HAP-1 (cell line): ENCODE measurements around the gene MEGF8.
"Not testable (repeated sequence)": the region's sequence is repeated elsewhere in the genome, so short reads cannot be mapped to it uniquely, and the experiment has no call there.

ENCODE experiments used
- DNase-seq, 2 experiments: peaks; one replicate each; pipeline ENCODE4 v3.0.0-alpha.2; 2016 to 2020; ENCODE audit warnings: low spot score in 2 of 2
- H3K27me3 ChIP-seq: fragments of 250-450 bp; sonication (Bioruptor Pico); 2 replicates; pipeline ENCODE4 v1.5.1; 2020; ENCODE audit warnings: low read depth, mild to moderate bottlenecking, moderate library complexity
- H3K36me3 ChIP-seq: fragments of 250-450 bp; sonication (Bioruptor Pico); replicated peaks from 2 replicates; pipeline ENCODE4 v1.5.1; 2020; ENCODE audit warnings: mild to moderate bottlenecking
- H3K4me1 ChIP-seq: fragments of 250-450 bp; sonication (Bioruptor Pico); 2 replicates; pipeline ENCODE4 v1.5.1; 2020; ENCODE audit warnings: mild to moderate bottlenecking
- H3K4me3 ChIP-seq: fragments of 250-450 bp; sonication (Bioruptor Pico); 2 replicates; pipeline ENCODE4 v1.5.1; 2020; ENCODE audit warnings: mild to moderate bottlenecking, moderate library complexity
- H3K9me3 ChIP-seq: fragments of 250-450 bp; sonication (Bioruptor Pico); 2 replicates; pipeline ENCODE4 v1.5.1; 2020; ENCODE audit warnings: mild to moderate bottlenecking, moderate library complexity
- in situ Hi-C: fragments of 300-500 bp; cut with MboI; formaldehyde crosslinking; loops from 3 replicates; pipeline ENCODE4 v1.14.3; 2020; ENCODE audit warnings: low sequenced_read_pairs, inconsistent platforms, mixed read lengths

Gene MEGF8

DNA sequence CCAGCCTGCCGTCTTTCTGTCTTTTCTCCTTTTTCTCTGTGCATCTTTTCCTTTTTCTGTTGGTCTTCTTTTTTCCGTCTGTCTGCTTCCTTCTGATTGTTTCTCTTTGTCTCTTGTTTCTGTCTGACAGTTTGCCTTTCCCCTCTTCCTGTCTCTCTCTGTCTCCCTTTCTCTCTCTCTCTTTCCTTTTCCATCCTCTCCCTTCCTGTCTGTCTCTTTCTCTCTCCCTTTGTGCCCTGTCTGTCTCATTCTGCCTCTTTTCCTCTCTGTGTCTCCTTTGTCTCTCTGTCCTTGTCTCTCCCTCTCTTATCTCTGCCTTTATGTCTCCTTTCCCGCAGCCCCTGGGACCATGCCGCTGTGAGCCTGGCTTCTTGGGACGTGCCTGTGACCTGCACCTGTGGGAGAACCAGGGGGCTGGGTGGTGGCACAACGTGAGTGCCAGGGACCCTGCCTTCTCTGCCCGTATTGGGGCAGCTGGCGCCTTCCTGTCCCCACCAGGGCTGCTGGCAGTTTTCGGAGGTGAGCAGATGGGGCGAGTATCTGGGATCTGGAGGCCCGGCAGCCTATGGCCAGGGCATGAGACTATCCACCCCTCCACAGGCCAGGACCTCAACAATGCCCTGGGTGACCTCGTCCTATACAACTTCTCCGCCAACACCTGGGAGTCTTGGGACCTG, 9.4 kb downstream of the MEGF8 start:
- in situ Hi-C loops, result no loop called here
- Histone ChIP-seq H3K36me3 (peaks cover 11% of the 10 kb centered on the region), H3K27me3 (no peaks in the 10 kb centered on the region)

DNA sequence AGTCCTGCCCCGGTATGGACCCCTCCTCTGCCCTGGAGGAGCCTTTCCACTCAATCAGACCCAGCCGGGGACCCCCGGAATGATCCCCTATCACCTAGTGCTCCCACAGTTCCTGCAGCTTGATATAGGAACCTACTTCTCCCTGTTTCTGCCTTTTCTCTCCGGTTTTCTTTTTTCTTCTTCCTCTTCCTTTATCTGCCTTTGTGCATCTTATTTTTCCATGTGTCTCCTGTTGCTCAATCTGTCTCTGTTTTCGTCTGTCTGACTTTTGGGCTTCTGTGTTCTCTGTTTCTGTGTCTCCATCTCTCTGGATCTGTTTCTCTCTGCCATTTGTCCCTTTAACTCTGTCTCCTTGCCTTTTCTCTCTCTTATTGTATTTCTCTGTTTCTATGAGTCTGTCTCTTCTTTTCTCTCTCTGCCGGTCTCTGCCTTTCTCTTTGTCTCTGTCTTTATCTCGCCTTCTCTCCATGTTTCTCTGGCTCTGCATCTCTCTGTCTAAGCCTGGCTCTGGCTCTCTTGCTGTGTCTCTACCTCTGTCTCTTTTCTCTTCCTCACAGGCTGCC, 10.0 kb downstream of the MEGF8 start:
- H3K36me3 ChIP-seq, result peaks cover 11% of the 10 kb centered on the region
- no peak for DNase-seq
- H3K4me1 ChIP-seq, result peaks cover 13% of the 10 kb centered on the region
- no peaks in the 10 kb centered on the region for H3K27me3 ChIP-seq
- in situ Hi-C loops, result no loop called here
- H3K4me3 ChIP-seq, result no peak overlapping the region
- no peaks in the 10 kb centered on the region for H3K9me3 ChIP-seq

More for the DNA sequence above, 9.4 kb downstream of the MEGF8 start:
- DNase-seq, result no peak
- H3K4me3 ChIP-seq, result no peak overlapping the region
- peaks cover 11% of the 10 kb centered on the region for H3K4me1 ChIP-seq
- H3K9me3 ChIP-seq, result no peaks in the 10 kb centered on the region

DNA sequence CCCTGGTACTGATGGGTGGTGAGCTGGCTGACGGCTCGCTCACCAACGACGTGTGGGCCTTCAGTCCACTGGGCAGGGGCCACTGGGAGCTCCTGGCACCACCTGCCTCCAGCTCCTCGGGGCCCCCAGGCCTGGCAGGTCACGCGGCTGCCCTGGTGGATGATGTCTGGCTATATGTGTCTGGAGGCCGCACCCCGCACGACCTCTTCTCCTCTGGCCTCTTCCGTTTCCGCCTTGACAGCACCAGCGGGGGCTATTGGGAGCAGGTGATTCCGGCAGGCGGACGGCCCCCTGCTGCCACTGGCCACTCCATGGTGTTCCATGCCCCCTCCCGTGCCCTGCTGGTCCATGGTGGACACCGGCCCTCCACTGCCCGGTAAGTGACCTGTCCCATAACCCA, 10.5 kb downstream of the MEGF8 start:
- Histone ChIP-seq H3K36me3 (peaks cover 11% of the 10 kb centered on the region), H3K4me3 (no peak overlapping the region), H3K4me1 (peaks cover 13% of the 10 kb centered on the region), H3K27me3 (no peaks in the 10 kb centered on the region), H3K9me3 (no peaks in the 10 kb centered on the region)
- in situ Hi-C loops, result no loop called here
- DNase-seq, result no peak

DNA sequence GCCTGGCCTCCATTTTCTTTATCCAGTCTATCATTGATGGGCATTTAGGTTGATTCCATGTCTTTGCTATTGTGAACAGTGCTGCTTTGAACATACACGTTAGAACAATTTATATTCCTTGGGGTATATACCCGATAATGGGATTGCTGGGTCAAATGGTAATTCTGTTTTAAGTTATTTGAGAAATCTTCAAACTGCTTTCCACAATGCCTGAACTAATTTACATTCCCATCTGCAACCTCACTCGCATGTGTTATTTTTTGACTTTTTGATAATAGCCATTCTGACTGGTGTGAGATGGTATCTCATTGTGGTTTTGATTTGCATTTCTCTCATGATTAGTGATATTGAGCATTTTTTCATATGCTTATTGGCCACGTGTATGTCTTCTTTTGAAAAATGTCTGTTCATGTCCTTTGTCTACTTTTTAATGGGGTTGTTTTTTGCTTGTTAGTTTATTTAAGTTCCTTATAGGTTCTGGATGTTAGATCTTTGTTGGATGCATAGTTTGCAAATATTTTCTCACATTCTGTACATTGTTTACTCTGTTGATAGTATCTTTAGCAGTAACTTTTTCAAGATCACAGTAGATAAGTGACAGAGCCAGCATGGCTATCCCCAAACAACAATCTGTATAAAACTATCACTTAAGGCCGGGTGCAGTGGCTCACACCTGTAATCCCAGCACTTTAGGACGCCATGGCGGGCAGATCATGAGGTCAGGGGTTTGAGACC, 13.9 kb downstream of the MEGF8 start:
- peak; percentile 29 to 65 for DNase-seq
- H3K27me3 ChIP-seq, in situ Hi-C loops, H3K9me3 ChIP-seq, H3K4me3 ChIP-seq: not testable (repeated sequence)
- Histone ChIP-seq H3K4me1 (peaks cover 13% of the 10 kb centered on the region), H3K36me3 (peaks cover 14% of the 10 kb centered on the region)

DNA sequence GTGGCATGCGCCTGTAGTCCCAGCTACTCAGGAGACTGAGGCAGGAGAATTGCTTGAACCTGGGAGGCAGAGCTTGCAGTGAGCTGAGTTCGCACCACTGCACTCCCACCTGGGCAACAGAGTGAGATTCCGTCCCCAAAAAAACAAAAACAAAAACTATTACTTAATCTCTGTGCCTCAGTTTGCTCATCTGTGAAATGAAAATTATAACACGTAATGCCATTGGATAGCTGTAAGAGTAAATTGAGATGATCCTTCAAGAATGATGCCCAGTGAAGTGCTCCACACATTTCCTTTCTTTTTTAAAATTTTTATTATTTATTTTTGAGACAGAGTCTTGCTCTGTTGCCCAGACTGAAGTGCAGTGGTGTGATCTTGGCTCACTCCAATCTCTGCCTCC, 14.5 kb downstream of the MEGF8 start:
- H3K27me3 ChIP-seq, H3K9me3 ChIP-seq, DNase-seq, H3K4me3 ChIP-seq, in situ Hi-C loops: not testable (repeated sequence)
- H3K4me1 ChIP-seq, result peaks cover 13% of the 10 kb centered on the region
- H3K36me3 ChIP-seq, result peaks cover 17% of the 10 kb centered on the region

DNA sequence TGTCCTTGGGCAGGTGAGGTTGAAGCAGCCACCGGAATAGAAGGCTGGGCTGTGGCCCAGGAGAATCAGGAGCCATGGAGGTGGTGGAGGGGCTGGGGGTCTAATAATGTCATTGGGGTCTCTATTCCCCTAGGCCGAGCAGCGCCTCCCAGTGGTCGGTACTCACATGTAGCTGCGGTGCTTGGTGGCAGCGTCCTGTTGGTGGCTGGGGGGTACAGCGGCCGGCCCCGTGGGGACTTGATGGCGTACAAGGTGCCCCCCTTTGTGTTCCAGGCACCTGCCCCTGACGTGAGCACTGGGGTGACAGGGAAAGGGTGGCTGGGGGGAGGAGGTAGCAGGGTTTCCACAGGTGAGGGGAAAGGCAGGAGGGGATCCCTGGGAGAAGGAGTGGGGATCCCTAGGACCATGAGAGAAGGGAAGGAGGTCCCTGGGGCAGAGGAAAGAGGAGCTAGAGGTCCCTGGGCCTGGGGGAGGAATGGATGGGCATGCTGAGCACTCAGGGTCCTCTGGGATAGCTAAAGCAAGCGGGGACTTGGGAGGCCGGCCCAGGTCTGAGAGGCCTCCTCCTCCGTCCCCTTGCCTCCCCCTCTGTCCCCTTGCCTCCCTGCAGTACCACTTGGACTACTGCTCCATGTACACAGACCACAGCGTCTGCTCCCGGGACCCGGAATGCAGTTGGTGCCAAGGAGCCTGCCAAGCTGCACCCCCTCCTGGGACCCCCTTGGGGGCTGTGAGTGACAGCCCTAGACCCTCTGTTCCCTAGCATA, 18.1 kb downstream of the MEGF8 start:
- H3K4me3 ChIP-seq, result no peak overlapping the region
- peaks cover 14% of the 10 kb centered on the region for H3K36me3 ChIP-seq
- no peaks in the 10 kb centered on the region for H3K27me3 ChIP-seq
- DNase-seq, result peak in 1 of 2 experiments; percentile 43
- in situ Hi-C loops, result no loop called here
- H3K4me1 ChIP-seq, result peaks cover 13% of the 10 kb centered on the region
- H3K9me3 ChIP-seq, result no peaks in the 10 kb centered on the region

DNA sequence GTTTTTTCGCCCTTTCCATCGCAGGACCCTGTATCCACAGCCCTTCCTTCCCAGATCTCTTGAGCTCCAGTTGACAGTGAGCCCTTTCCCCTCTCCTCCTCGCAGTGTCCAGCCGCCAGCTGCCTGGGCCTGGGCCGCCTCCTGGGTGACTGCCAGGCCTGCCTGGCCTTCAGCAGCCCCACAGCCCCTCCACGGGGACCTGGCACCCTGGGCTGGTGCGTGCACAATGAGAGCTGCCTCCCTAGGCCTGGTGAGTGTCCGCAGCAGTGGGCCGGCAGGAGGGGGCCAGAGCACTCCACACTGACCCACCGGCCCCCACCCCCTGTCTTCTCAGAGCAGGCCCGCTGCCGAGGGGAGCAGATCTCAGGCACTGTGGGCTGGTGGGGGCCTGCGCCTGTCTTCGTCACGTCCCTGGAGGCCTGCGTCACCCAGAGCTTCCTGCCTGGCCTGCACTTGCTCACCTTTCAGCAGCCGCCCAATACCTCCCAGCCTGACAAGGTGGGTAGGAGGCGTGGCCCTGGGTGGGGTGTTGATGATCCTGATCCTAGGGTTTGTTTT, 19.0 kb downstream of the MEGF8 start:
- DNase-seq, result no peak
- peaks cover 7% of the 10 kb centered on the region; the same call in 1 of the 2 replicates for H3K4me1 ChIP-seq
- H3K9me3 ChIP-seq, result no peaks in the 10 kb centered on the region
- H3K4me3 ChIP-seq, result no peak overlapping the region
- in situ Hi-C loops, result no loop called here
- peaks cover 14% of the 10 kb centered on the region for H3K36me3 ChIP-seq
- H3K27me3 ChIP-seq, result no peaks in the 10 kb centered on the region

DNA sequence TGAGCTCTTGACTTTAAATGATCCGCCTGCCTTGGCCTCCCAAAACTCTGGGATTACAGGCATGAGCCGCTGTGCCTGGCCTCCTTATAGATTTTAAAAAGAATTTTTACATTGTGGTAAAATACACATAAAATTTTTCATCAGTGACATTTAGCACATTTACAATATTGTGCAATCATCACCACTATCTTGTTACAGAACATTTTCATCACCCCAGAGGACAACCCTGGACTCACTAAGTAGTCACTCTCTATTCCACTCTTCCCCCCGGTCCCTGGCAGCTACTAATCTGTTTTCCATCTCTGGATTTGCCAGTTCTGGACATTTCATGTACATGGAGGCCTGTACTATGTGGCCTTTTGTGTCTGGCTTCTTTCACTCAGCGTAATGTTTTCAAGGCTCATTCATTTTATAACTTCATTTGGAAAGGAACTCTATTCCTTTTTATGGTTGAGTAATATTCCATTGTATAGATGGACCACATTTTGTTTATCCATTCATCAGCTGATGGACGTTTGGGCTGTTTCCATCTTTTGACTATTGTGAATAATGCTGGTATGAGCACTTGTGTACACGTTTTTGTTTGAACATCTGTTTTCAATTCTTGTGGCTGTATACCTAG, 19.9 kb downstream of the MEGF8 start:
- no peaks in the 10 kb centered on the region for H3K4me1 ChIP-seq
- no peak overlapping the region for H3K4me3 ChIP-seq
- peaks cover 14% of the 10 kb centered on the region for H3K36me3 ChIP-seq
- no peaks in the 10 kb centered on the region for H3K9me3 ChIP-seq
- no peaks in the 10 kb centered on the region for H3K27me3 ChIP-seq
- no peak for DNase-seq
- in situ Hi-C loops, result no loop called here

DNA sequence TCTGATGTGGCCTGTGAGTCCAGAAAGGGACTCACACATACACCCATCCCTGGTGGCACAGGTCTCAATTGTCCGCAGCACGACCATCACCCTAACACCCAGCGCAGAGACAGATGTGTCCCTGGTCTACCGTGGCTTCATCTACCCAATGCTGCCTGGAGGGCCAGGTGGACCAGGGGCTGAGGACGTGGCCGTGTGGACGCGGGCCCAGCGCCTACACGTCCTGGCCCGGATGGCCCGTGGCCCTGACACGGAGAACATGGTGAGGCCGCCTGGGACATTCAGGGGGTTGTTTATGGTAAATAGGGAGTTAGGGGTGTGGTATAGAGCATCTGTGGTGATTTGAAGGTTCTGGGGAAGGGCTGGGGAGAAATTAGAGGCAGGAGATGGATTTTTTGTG, 22.8 kb downstream of the MEGF8 start:
- in situ Hi-C loops, result no loop called here
- no peaks in the 10 kb centered on the region for H3K9me3 ChIP-seq
- no peaks in the 10 kb centered on the region for H3K4me1 ChIP-seq
- H3K27me3 ChIP-seq, result no peaks in the 10 kb centered on the region
- no peak for DNase-seq
- H3K4me3 ChIP-seq, result no peak overlapping the region
- H3K36me3 ChIP-seq, result peaks cover 9% of the 10 kb centered on the region

DNA sequence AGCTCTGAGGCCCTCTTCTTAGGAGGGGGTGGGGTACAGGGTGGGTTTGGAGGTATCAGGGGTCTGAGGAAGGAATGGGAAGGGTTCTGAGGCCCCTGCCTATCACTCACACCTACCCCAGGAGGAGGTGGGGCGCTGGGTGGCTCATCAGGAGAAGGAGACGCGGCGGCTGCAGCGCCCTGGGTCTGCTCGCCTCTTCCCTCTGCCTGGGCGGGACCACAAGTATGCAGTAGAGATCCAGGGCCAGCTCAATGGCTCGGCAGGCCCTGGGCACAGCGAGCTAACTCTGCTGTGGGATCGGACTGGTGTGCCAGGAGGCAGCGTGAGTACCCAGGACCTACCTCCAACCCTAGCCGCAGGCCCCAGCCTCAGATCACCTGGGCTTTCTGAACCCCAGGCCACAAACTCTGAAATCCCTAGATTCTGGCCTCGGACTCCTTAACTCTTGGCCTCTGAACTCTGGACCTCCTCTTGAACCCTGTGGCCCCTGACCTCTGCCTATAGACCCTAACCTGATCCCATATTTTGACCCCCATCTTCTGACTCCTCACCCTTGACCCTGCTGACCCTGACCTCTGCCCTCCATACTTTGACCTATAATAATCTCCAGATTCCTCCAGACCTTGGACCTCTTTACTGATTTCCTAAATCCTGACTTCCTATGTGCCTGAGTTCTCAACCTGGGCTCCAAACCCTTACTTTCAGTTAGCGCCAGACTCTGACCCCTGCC, 24.1 kb downstream of the MEGF8 start:
- Histone ChIP-seq H3K9me3 (no peaks in the 10 kb centered on the region), H3K27me3 (no peaks in the 10 kb centered on the region), H3K4me3 (no peak overlapping the region), H3K36me3 (peaks cover 7% of the 10 kb centered on the region), H3K4me1 (no peaks in the 10 kb centered on the region)
- no peak for DNase-seq
- in situ Hi-C loops, result no loop called here

DNA sequence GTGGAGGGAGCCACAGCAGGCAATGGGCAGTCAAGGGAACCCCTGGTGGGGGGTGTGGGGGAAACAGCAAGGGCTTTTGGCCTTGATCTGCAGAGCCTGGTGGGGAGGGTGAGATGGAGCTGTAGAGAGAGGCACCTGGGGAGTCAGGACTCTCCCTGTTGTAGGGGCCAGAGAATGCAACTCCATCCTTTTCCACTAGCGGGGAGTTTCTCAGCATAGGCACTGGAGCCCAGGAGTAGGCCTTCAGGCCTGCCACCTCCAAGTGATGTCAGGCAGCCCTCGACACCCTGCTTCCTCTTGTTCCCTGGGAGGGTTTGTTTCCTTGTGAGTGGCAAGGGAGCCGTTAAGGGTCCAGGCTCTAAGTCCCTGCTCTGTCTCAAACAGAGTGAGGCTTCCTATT, 25.0 kb downstream of the MEGF8 start:
- in situ Hi-C loops, result no loop called here
- no peak for DNase-seq
- peaks cover 4% of the 10 kb centered on the region for H3K36me3 ChIP-seq

DNA sequence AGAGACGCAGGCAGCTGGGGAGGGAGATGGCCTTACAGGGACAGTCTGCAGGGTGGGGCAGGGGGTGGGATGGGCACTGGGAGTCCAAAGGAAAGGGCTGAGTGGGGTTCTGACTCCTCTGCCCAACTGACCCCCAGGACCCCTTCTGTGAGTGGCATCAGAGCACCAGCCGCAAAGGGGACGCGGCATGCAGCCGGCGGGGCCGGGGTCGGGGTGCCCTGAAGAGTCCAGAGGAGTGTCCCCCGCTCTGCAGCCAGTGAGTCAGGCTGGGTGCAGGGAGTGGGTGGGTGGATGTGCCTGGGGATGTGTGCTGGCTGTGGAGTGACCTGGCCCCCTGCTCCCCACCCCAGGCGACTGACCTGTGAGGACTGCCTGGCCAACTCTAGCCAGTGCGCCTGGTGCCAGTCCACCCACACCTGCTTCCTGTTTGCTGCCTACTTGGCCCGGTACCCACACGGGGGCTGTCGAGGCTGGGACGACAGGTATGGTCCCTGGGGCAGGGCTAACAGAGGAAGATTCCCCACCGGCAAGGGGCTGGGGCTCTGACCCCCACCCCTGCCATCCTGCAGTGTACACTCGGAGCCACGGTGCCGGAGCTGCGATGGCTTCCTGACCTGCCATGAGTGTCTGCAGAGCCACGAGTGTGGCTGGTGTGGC, 25.8 kb downstream of the MEGF8 start:
- no peaks in the 10 kb centered on the region for H3K9me3 ChIP-seq
- DNase-seq, result no peak
- H3K36me3 ChIP-seq, result peaks cover 1% of the 10 kb centered on the region
- in situ Hi-C loops, result no loop called here
- no peaks in the 10 kb centered on the region for H3K4me1 ChIP-seq
- no peak overlapping the region for H3K4me3 ChIP-seq
- H3K27me3 ChIP-seq, result no peaks in the 10 kb centered on the region

More for the DNA sequence above, 25.0 kb downstream of the MEGF8 start:
- no peaks in the 10 kb centered on the region for H3K27me3 ChIP-seq
- no peaks in the 10 kb centered on the region for H3K4me1 ChIP-seq
- no peaks in the 10 kb centered on the region for H3K9me3 ChIP-seq
- H3K4me3 ChIP-seq, result no peak overlapping the region
